Loucy (cell line): Measurements from ENCODE around the gene CDH4.

Experiments
- EZH2phosphoT487 ChIP-seq: fragments of 200-600 bp; IDR thresholded peaks from 2 replicates; pipeline ENCODE4 v1.6.1; 2018; ENCODE audit warnings: antibody characterized with exemption, mild to moderate bottlenecking, moderate library complexity, borderline replicate concordance
- TF ChIP-seq, protein P1 (sequence below): fragments of 200-600 bp; sonication (generic); conservative IDR thresholded peaks from 2 replicates; pipeline ENCODE4 v1.5.1; 2014; ENCODE audit warnings: mild to moderate bottlenecking, antibody characterized with exemption, low read length

DNA sequence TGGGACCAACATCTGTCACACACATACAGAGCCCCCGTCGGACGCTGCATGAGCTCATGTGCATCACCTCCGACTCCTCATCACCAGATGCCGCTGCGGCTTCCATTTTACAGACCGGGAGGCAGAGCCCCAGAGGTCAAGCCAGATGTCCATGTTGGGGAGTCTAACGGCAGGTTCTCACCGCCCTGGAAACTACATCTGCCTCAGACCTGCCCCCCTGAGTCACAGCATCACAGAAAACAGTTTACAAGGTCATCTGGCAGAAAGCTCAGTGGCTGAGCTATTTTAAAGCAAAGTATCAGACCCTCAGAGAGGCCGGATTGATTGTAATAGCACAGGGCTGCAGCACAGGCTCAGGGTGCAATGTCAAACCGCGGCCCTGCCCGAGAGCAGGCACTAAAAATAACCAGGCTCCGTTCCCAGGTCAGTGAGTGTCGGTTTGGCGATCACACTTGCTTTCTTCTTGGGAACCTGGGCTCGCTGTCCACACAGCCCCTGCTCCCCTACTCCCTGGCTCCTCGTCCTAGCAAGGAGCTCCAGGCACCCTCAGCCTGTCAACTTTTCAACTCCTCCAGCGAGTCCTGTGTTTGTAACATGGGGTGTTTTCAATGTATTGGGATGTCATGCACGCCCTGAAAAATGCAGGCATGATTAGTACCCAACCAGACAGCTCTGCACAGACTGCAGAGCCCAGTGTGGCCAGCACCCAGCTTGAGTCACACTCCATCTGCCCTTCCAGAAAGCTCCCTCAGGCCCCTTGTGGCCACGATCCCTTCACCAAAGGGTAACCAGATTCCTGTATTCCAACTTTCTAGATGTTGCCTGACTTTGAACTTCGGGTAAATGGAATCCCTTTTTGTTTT is 264.5 kb downstream of the CDH4 start:
- TF ChIP-seq, protein P1, sequence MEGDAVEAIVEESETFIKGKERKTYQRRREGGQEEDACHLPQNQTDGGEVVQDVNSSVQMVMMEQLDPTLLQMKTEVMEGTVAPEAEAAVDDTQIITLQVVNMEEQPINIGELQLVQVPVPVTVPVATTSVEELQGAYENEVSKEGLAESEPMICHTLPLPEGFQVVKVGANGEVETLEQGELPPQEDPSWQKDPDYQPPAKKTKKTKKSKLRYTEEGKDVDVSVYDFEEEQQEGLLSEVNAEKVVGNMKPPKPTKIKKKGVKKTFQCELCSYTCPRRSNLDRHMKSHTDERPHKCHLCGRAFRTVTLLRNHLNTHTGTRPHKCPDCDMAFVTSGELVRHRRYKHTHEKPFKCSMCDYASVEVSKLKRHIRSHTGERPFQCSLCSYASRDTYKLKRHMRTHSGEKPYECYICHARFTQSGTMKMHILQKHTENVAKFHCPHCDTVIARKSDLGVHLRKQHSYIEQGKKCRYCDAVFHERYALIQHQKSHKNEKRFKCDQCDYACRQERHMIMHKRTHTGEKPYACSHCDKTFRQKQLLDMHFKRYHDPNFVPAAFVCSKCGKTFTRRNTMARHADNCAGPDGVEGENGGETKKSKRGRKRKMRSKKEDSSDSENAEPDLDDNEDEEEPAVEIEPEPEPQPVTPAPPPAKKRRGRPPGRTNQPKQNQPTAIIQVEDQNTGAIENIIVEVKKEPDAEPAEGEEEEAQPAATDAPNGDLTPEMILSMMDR: no peak
- TF ChIP-seq EZH2phosphoT487: no peak
